Measurements from ENCODE around the gene HS1BP3. TPM values are rescaled to one million over a fixed set of nuclear protein-coding genes. Genes with fewer than 3 reads are reported as not detected.

HS1BP3 gene
- total and polyA plus RNA-seq, 2 of the 13 experiments (the other 11 are each of a cell fraction or from before 2014, with no cell fraction given): 15.2 to 22.0 TPM

- TF ChIP-seq AFF4 (CRISPR knock-in tag; IDR thresholded peaks at IDR 0.05): no peak
- no peak for TF ChIP-seq ARID2 (CRISPR knock-in tag; IDR thresholded peaks at IDR 0.05; ENCODE audit: borderline replicate concordance)
- TF ChIP-seq ATF7 (IDR thresholded peaks at IDR 0.05): no peak
- TF ChIP-seq ATF7 (CRISPR knock-in tag; IDR thresholded peaks at IDR 0.05): no peak
- TF ChIP-seq ZFY (CRISPR knock-in tag; IDR thresholded peaks at IDR 0.05): 0 out of 2 replicates have a peak, but pooled peaks have one; percentile 24
- TF ChIP-seq ZNF34 (CRISPR knock-in tag; IDR thresholded peaks at IDR 0.05; ENCODE audit: borderline replicate concordance): no peak
- 0 out of 2 replicates have a peak, but pooled peaks have one; percentile 8 for TF ChIP-seq KDM2A (CRISPR knock-in tag; IDR thresholded peaks at IDR 0.05; ENCODE audit: borderline replicate concordance, low read depth)
- TF ChIP-seq TBP (CRISPR knock-in tag; IDR thresholded peaks at IDR 0.05): no peak
- TF ChIP-seq ZNF562 (CRISPR knock-in tag; IDR thresholded peaks at IDR 0.05; ENCODE audit: borderline replicate concordance): no peak
These were observed 36.5 kb downstream of the HS1BP3 start (continued) for GRCh38 chr2:20614201-20615067.

All from HepG2 (cell line).